ENCODE data around the gene RAB40C.

RAB40C gene

DNA sequence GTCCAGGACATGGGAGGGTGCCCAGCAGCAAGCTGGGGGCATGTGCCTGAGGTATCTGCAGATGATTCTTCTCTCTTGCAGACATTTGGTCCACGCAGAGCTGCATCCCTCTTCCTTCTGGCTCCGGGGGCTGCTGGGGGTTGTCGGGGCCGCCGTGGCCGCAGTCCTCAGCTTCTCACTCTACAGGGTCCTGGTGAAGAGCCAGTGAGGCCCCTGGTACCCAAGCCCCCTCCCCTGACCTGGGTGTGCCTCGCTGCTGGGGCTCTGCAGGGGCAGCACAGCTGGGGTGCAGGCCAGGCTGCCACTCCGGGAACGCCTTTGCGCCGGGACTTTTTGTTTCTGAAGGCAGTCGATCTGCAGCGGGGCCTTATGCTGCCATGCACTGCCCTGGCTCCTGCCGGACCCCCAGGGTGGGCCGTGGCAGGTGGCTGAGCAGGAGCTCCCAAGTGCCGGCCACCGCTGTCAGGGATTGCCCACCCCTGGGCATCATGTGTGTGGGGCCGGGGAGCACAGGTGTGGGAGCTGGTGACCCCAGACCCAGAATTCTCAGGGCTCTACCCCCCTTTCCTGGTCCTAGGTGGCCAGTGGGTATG, 83.6 kb downstream of the RAB40C start:
- TF ChIP-seq, protein P1, sequence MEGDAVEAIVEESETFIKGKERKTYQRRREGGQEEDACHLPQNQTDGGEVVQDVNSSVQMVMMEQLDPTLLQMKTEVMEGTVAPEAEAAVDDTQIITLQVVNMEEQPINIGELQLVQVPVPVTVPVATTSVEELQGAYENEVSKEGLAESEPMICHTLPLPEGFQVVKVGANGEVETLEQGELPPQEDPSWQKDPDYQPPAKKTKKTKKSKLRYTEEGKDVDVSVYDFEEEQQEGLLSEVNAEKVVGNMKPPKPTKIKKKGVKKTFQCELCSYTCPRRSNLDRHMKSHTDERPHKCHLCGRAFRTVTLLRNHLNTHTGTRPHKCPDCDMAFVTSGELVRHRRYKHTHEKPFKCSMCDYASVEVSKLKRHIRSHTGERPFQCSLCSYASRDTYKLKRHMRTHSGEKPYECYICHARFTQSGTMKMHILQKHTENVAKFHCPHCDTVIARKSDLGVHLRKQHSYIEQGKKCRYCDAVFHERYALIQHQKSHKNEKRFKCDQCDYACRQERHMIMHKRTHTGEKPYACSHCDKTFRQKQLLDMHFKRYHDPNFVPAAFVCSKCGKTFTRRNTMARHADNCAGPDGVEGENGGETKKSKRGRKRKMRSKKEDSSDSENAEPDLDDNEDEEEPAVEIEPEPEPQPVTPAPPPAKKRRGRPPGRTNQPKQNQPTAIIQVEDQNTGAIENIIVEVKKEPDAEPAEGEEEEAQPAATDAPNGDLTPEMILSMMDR (IDR thresholded peaks at IDR 0.05; ENCODE audit: low read depth, low read length) = no peak
- H3K27me3 ChIP-seq (ENCODE audit: insufficient read depth, low read depth, severe bottlenecking) = no peaks in the 10 kb centered on the region
- no peak for DNase-seq
- no peaks in the 10 kb centered on the region for H3K9me3 ChIP-seq (ENCODE audit: severe bottlenecking)
- H3K4me3 ChIP-seq (ENCODE audit: low read depth, low read length) = no peak overlapping the region
- H3K36me3 ChIP-seq = peaks cover 54% of the 10 kb centered on the region
- H3K27ac ChIP-seq = no peak overlapping the region

- H3K4me3 ChIP-seq (ENCODE audit: low read depth, low read length) = no peak overlapping the region
- TF ChIP-seq, protein P1 (IDR thresholded peaks at IDR 0.05; ENCODE audit: low read depth, low read length) = no peak
- H3K27me3 ChIP-seq (ENCODE audit: insufficient read depth, low read depth, severe bottlenecking) = no peaks in the 10 kb centered on the region
- no peak overlapping the region for H3K27ac ChIP-seq
- DNase-seq = no peak
- H3K36me3 ChIP-seq = peaks cover 47% of the 10 kb centered on the region
- no peaks in the 10 kb centered on the region for H3K9me3 ChIP-seq (ENCODE audit: severe bottlenecking)
These were observed 84.5 kb downstream of the RAB40C start for GRCh38 chr16:674214-674881.

- TF ChIP-seq, protein P1 (IDR thresholded peaks at IDR 0.05; ENCODE audit: low read depth, low read length) = 0 out of 2 replicates have a peak, but pooled peaks have one; percentile 15
- peak within 1 kb of the TSS; percentile 24 for H3K4me3 ChIP-seq (ENCODE audit: low read depth, low read length)
- H3K27me3 ChIP-seq (ENCODE audit: insufficient read depth, low read depth, severe bottlenecking) = no peaks in the 10 kb centered on the region
- DNase-seq = peak; percentile 78
- H3K27ac ChIP-seq = no peak within 1 kb of the TSS
- H3K36me3 ChIP-seq = peaks cover 38% of the 10 kb centered on the region
- no peaks in the 10 kb centered on the region for H3K9me3 ChIP-seq (ENCODE audit: severe bottlenecking)
These were observed 85.4 kb downstream of the RAB40C start, which contains the start of gene RHBDL1 for GRCh38 chr16:674968-675883. Gene RHBDL1 (plus strand): TSS chr16:675671. CDS start chr16:675791, 120 bp downstream.

DNA sequence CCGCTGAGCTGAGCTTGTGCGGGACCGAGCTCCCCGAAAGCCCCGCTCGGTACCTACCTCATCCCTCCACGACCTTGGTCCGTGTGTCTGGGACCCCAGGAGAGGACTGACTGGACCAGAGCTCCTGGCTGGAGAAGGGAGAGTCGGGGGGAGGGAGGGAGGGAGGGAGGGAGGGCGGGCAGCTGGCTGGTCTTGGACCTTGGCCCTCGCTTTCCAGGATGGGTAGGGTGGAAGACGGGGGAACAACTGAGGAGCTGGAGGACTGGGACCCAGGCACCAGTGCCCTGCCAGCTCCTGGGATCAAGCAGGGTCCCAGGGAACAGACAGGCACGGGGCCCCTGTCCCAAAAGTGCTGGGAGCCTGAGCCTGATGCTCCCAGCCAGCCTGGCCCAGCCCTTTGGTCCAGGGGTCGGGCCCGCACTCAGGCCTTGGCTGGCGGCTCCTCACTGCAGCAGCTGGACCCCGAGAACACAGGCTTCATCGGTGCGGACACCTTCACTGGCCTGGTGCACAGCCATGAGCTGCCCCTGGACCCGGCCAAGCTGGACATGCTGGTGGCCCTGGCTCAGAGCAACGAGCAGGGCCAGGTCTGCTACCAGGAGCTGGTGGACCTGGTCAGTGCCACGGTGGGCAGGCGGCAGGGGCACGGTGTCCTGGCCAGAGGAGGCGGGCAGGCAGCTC, 86.2 kb downstream of the RAB40C start:
- H3K27me3 ChIP-seq (ENCODE audit: insufficient read depth, low read depth, severe bottlenecking) = no peaks in the 10 kb centered on the region
- peak overlapping the region; percentile 11 for H3K4me3 ChIP-seq (ENCODE audit: low read depth, low read length)
- no peak for DNase-seq
- TF ChIP-seq, protein P1 (IDR thresholded peaks at IDR 0.05; ENCODE audit: low read depth, low read length) = no peak
- H3K9me3 ChIP-seq (ENCODE audit: severe bottlenecking) = no peaks in the 10 kb centered on the region
- H3K27ac ChIP-seq = no peak overlapping the region
- H3K36me3 ChIP-seq = peaks cover 31% of the 10 kb centered on the region

DNA sequence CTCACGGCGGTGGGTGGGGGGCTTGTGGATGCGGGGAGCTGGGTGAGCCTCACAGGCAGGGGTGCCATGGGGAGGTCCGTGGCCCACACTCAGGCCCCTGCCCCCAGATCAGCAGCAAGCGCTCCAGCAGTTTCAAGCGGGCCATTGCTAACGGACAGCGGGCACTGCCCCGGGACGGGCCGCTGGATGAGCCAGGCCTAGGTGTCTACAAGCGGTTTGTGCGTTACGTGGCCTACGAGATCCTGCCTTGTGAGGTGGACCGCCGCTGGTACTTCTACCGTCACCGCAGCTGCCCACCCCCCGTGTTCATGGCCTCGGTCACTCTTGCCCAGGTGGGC, 86.7 kb downstream of the RAB40C start:
- H3K36me3 ChIP-seq = peaks cover 31% of the 10 kb centered on the region
- no peak overlapping the region for H3K4me3 ChIP-seq (ENCODE audit: low read depth, low read length)
- no peak for DNase-seq
- no peaks in the 10 kb centered on the region for H3K27me3 ChIP-seq (ENCODE audit: insufficient read depth, low read depth, severe bottlenecking)
- no peaks in the 10 kb centered on the region for H3K9me3 ChIP-seq (ENCODE audit: severe bottlenecking)
- TF ChIP-seq, protein P1 (IDR thresholded peaks at IDR 0.05; ENCODE audit: low read depth, low read length) = no peak
- H3K27ac ChIP-seq = no peak overlapping the region
